SH-SY5Y (cell line): ENCODE results near the gene RUFY3.

Experiments
- GATA2 ChIP-seq: IDR thresholded peaks from 2 replicates; pipeline ENCODE4 v1.6.1; 2011; ENCODE audit warnings: mild to moderate bottlenecking, low read depth, low read length
- GATA3 ChIP-seq: IDR thresholded peaks from 2 replicates; pipeline ENCODE4 v1.6.1; 2011; ENCODE audit warnings: low read depth, mild to moderate bottlenecking, low read length, moderate library complexity

DNA sequence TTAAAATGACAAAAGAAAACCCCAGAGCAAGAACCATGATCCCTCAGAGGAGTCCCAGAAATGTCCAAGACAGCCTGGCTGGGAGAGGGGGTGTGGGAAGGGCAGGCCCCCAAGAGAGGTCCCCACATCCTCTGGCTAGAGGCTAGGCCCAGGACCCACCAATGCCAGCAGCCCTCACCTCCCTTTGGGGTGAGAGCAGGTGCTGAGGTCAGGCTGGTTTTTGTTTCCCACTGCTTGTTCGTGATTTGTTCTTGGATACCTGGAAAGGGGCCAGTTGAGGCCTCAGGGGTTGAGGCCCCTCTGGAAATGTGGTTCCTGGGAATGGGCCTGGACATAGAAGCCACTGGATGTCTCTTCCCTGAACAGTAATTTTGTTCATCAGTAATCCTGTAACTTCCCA lies 120.2 kb downstream of the RUFY3 start:
- TF ChIP-seq GATA2 (no peak), GATA3 (no peak)
